Adrenal gland (tissue), 5 donors: ENCODE measurements around the gene TUBB3.

Source experiments
- POLR2A ChIP-seq, 2 donors: fragments of 450-650 bp; IDR thresholded peaks; one replicate each; pipeline ENCODE4 v1.6.1; 2017; ENCODE audit warnings: antibody characterized with exemption in 2 of 2, mild to moderate bottlenecking in 2 of 2, moderate library complexity in 1 of 2
- TF ChIP-seq, protein P1 (sequence below), 6 experiments: fragments of 450-650 bp in 4 of 6; fragments of 200-600 bp in 2 of 6; sonication (generic) in 1 of 6; IDR thresholded peaks; 1 replicate in 5 of 6; 2 replicates in 1 of 6; pipeline versions ENCODE4 v1.5.1 to v1.8.0; 2016 to 2021; ENCODE audit warnings: antibody characterized with exemption in 6 of 6, mild to moderate bottlenecking in 2 of 6, moderate library complexity in 1 of 6
- donor health status: DM: no; HTN: no; CAD: no.

- TF ChIP-seq, protein P1, sequence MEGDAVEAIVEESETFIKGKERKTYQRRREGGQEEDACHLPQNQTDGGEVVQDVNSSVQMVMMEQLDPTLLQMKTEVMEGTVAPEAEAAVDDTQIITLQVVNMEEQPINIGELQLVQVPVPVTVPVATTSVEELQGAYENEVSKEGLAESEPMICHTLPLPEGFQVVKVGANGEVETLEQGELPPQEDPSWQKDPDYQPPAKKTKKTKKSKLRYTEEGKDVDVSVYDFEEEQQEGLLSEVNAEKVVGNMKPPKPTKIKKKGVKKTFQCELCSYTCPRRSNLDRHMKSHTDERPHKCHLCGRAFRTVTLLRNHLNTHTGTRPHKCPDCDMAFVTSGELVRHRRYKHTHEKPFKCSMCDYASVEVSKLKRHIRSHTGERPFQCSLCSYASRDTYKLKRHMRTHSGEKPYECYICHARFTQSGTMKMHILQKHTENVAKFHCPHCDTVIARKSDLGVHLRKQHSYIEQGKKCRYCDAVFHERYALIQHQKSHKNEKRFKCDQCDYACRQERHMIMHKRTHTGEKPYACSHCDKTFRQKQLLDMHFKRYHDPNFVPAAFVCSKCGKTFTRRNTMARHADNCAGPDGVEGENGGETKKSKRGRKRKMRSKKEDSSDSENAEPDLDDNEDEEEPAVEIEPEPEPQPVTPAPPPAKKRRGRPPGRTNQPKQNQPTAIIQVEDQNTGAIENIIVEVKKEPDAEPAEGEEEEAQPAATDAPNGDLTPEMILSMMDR (IDR thresholded peaks at IDR 0.05), result no peak
- TF ChIP-seq POLR2A (IDR thresholded peaks at IDR 0.05), result no peak
Measured at GRCh38 chr16:89946515-89946914, 23.4 kb downstream of the TUBB3 start.
